Smooth muscle cell (in vitro differentiated cells): ENCODE measurements around the gene FAM241B. TPM values are rescaled to one million over a fixed set of nuclear protein-coding genes. Genes with fewer than 3 reads are reported as not detected.

Experiments used
- DNase-seq: peaks from one replicate; lab custom pipeline; 2025; ENCODE audit not compliant: unreplicated experiment; lab: John Stamatoyannopoulos, UW
- H2AFZ ChIP-seq: fragments of 200-600 bp; sonication (generic); 2 replicates; pipeline ENCODE4 v1.6.0; 2016; ENCODE audit warnings: antibody characterized with exemption, low read depth, mild to moderate bottlenecking
- H3F3A ChIP-seq: fragments of 200-600 bp; sonication (generic); 2 replicates; pipeline ENCODE4 v1.6.0; 2017; ENCODE audit warnings: antibody characterized with exemption, low read depth
- H3K27ac ChIP-seq: fragments of 200-600 bp; sonication (generic); 2 replicates; pipeline ENCODE4 v1.5.1; 2016; ENCODE audit warnings: low read depth, mild to moderate bottlenecking
- H3K27me3 ChIP-seq: fragments of 200-600 bp; sonication (generic); 2 replicates; pipeline ENCODE4 v1.6.1; 2016; ENCODE audit warnings: low read depth, mild to moderate bottlenecking
- H3K36me3 ChIP-seq: fragments of 200-600 bp; sonication (generic); 2 replicates; pipeline ENCODE4 v1.5.1; 2016; ENCODE audit warnings: low read depth
- H3K4me1 ChIP-seq: fragments of 200-600 bp; sonication (generic); 2 replicates; pipeline ENCODE4 v1.5.1; 2016; ENCODE audit warnings: low read depth
- H3K4me2 ChIP-seq: fragments of 200-600 bp; sonication (generic); 2 replicates; pipeline ENCODE4 v1.6.0; 2016; ENCODE audit warnings: mild to moderate bottlenecking
- H3K4me3 ChIP-seq: fragments of 200-600 bp; sonication (generic); 2 replicates; pipeline ENCODE4 v1.5.1; 2016; ENCODE audit warnings: mild to moderate bottlenecking
- H3K79me2 ChIP-seq: fragments of 200-600 bp; sonication (generic); 2 replicates; pipeline ENCODE4 v1.6.0; 2016; ENCODE audit warnings: low read depth, mild to moderate bottlenecking
- H3K9ac ChIP-seq: fragments of 200-600 bp; sonication (generic); 2 replicates; pipeline ENCODE4 v1.6.0; 2016; ENCODE audit warnings: low read depth
- H3K9me3 ChIP-seq: fragments of 200-600 bp; sonication (generic); replicated peaks from 2 replicates; pipeline ENCODE4 v1.5.1; 2016; ENCODE audit warnings: low read depth
- H4K20me1 ChIP-seq: fragments of 200-600 bp; sonication (generic); 2 replicates; pipeline ENCODE4 v1.6.0; 2016; ENCODE audit warnings: low read depth
- WGBS: methylation state at CpG from one replicate; pipeline ENCODE4 v1.1.7; 2016; ENCODE audit warnings: low lambda C conversion rate; 5-methylcytosine and 5-hydroxymethylcytosine counted together
- polyA plus RNA-seq: library from polyadenylated mRNA; unstranded; fragments of >200 nt; fragmentation: Nextera tagmentation; extraction: Ambion mirVana; gene quantifications from 2 replicates; pipeline ENCODE4 v1.2.1, GENCODE V29; 2016
- total RNA-seq: library from RNA; depleted of rRNA; stranded (reverse); fragments of >200 nt; gene quantifications from 2 replicates; pipeline ENCODE4 v1.2.3, GENCODE V29; 2014
- TF ChIP-seq, protein P1 (sequence below): fragments of 200-600 bp; sonication (generic); IDR thresholded peaks from 2 replicates; pipeline ENCODE4 v1.5.1; 2017; ENCODE audit warnings: borderline replicate concordance, mild to moderate bottlenecking, antibody characterized with exemption; ENCODE audit not compliant: insufficient read depth, poor library complexity, severe bottlenecking

Gene FAM241B
- total and polyA plus RNA-seq, 2 experiments from 2014 or later = 4.1 to 8.0 TPM

DNA sequence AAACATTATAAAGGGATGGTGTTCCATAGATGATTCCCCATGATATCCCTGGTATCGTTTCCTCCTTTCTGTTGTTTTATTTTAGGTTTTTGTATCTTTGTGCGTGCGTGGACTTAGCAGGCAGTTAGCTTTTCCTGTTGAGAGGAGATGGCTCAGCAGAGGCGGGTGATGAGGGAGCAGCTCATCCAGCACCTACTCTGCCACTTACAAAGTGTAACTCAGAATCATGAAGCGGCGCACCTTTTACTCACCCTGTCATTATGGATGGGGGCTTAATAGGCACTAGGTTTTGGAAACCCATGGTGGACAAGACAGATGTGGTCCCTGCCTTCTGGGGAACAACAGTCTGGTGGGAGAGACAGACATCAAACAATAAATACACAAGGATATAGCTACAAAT lies 17.1 kb downstream of the FAM241B start:
- no peak overlapping the region for H2AFZ ChIP-seq
- no peak overlapping the region for H3K27ac ChIP-seq
- 86% methylated on average over 6 of the region's 6 CpGs for WGBS
- no peak overlapping the region for H3K4me2 ChIP-seq
- H3K9ac ChIP-seq = no peak overlapping the region
- peaks cover 7% of the 10 kb centered on the region for H3K4me1 ChIP-seq
- H4K20me1 ChIP-seq = no peaks in the 10 kb centered on the region
- TF ChIP-seq, protein P1, sequence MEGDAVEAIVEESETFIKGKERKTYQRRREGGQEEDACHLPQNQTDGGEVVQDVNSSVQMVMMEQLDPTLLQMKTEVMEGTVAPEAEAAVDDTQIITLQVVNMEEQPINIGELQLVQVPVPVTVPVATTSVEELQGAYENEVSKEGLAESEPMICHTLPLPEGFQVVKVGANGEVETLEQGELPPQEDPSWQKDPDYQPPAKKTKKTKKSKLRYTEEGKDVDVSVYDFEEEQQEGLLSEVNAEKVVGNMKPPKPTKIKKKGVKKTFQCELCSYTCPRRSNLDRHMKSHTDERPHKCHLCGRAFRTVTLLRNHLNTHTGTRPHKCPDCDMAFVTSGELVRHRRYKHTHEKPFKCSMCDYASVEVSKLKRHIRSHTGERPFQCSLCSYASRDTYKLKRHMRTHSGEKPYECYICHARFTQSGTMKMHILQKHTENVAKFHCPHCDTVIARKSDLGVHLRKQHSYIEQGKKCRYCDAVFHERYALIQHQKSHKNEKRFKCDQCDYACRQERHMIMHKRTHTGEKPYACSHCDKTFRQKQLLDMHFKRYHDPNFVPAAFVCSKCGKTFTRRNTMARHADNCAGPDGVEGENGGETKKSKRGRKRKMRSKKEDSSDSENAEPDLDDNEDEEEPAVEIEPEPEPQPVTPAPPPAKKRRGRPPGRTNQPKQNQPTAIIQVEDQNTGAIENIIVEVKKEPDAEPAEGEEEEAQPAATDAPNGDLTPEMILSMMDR = no peak
- no peak for DNase-seq
- H3K36me3 ChIP-seq = no peaks in the 10 kb centered on the region
- no peaks in the 10 kb centered on the region for H3K79me2 ChIP-seq
- H3K27me3 ChIP-seq = peaks cover 2% of the 10 kb centered on the region
- no peak overlapping the region for H3K4me3 ChIP-seq
- no peaks in the 10 kb centered on the region for H3F3A ChIP-seq
- H3K9me3 ChIP-seq = no peaks in the 10 kb centered on the region

DNA sequence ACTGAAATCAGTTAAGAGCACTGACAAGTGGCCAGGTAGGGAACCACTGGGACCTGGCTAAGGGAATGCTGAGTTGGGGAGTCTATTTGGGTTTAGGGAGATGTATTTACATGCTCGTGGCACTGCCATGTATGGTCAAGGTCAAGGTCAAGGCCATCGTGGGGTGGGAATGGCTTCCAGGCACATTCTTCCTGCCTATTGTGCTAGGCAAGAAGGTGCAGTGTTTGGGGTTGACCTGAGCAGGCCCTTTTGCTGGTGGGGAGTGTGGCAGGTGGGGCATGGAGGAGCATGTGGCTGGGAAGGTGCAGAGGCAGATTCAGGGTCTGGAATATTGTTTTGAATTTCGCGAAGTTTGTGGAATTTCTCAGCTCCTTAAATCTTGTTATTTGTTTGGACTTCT lies 17.8 kb downstream of the FAM241B start:
- TF ChIP-seq, protein P1 = no peak
- Histone ChIP-seq H3F3A (no peaks in the 10 kb centered on the region), H3K9ac (no peak overlapping the region), H3K9me3 (no peaks in the 10 kb centered on the region), H3K27me3 (no peaks in the 10 kb centered on the region), H3K4me3 (no peak overlapping the region), H4K20me1 (no peaks in the 10 kb centered on the region), H3K4me2 (no peak overlapping the region), H3K79me2 (no peaks in the 10 kb centered on the region), H2AFZ (no peak overlapping the region), H3K27ac (no peak overlapping the region), H3K36me3 (no peaks in the 10 kb centered on the region), H3K4me1 (peaks cover 7% of the 10 kb centered on the region)
- WGBS = 88% methylated on average over 4 of the region's 4 CpGs
- DNase-seq = no peak

DNA sequence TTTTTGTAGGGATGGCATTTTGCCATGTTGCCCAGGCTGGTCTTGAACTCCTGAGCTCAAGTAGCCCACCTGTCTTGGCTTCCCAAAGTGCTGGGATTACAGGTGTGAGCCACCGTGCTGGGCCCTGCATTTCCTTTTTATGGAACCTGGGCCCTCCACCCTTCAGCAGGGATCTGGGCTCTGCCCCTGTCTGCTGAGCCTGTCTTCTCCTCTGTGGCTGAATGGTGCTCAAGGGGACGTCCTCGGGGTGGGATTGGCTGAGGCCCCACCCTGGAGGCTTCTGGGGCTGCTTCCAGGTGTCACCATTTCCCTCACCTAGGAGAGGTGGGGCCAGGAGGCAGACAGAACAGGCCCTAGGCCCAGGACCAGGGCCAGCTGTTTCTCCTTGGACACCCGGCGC lies 18.4 kb downstream of the FAM241B start:
- TF ChIP-seq, protein P1 = no peak
- Histone ChIP-seq H3K79me2 (no peaks in the 10 kb centered on the region), H3K9me3 (no peaks in the 10 kb centered on the region), H2AFZ (no peak overlapping the region), H3K4me3 (no peak overlapping the region), H4K20me1 (no peaks in the 10 kb centered on the region), H3K27ac (no peak overlapping the region), H3K36me3 (no peaks in the 10 kb centered on the region), H3F3A (no peaks in the 10 kb centered on the region), H3K27me3 (no peaks in the 10 kb centered on the region), H3K4me1 (peaks cover 7% of the 10 kb centered on the region), H3K4me2 (no peak overlapping the region), H3K9ac (no peak overlapping the region)
- 89% methylated on average over 5 of the region's 5 CpGs for WGBS
- DNase-seq = no peak

DNA sequence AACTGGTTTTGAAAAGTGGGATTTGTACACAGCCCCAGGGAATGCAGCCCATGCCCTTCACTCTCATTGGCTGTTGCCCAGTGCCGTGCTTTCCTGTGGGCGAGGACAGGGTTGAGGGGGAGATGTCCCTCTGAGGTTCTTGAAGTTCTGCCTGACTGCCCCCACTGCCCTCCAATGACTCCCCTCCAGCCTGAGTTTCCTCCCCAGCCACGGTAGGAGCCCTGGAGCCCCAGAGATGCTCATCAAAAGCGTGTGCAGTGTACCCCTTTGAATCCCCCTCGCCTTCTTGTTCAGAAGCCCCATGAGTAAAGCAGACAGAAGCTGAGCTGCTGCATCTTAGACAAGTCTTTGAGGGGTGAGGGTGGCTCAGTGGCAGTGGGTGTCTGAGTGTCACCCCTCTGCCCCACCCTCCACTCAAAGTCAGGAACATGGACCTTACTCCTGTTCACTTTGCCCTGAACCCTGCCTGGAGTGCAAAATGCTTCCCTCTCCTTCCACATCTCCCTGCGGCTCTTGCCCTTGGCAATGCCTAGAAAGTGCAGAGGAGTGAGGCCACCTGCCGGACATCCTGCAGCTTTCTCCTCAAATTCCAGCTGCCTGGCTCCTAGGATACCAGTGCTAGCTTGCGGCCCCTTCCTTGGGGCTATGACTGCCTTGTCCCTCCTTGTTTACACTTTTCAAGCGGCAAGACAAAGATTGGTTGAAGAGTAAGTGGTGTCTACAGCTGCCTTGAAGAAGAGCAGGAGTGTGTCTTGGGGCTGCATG lies 19.9 kb downstream of the FAM241B start:
- no peak overlapping the region for H3K27ac ChIP-seq
- no peak overlapping the region for H3K4me2 ChIP-seq
- H3F3A ChIP-seq = no peaks in the 10 kb centered on the region
- H3K4me1 ChIP-seq = peaks cover 7% of the 10 kb centered on the region
- no peaks in the 10 kb centered on the region for H3K9me3 ChIP-seq
- no peaks in the 10 kb centered on the region for H3K36me3 ChIP-seq
- 71% methylated on average over 9 of the region's 9 CpGs for WGBS
- H3K27me3 ChIP-seq = no peaks in the 10 kb centered on the region
- TF ChIP-seq, protein P1 = no peak
- DNase-seq = no peak
- no peaks in the 10 kb centered on the region for H3K79me2 ChIP-seq
- no peak overlapping the region for H3K9ac ChIP-seq
- no peak overlapping the region for H3K4me3 ChIP-seq
- H2AFZ ChIP-seq = no peak overlapping the region
- H4K20me1 ChIP-seq = no peaks in the 10 kb centered on the region
